K562 (cell line): Measurements from ENCODE around the gene ZKSCAN3. TPM values are rescaled to one million over a fixed set of nuclear protein-coding genes. Genes with fewer than 3 reads are reported as not detected.
A peak's percentile ranks its signal among the peaks of the same experiment; 100 is the strongest.

ENCODE experiments used
- ATF4 ChIP-seq: fragments of 450-650 bp; formaldehyde crosslinking; IDR thresholded peaks from 2 replicates; pipeline ENCODE4 v1.4.0; 2022; ENCODE audit warnings: mild to moderate bottlenecking, moderate library complexity
- BCLAF1 ChIP-seq, 2 experiments: fragments of 450-650 bp in 1 of 2; IDR thresholded peaks; 2 replicates each; pipeline ENCODE4 v1.6.1; 2011 to 2017; ENCODE audit warnings: low read depth in 2 of 2, antibody characterized with exemption in 1 of 2, borderline replicate concordance in 1 of 2, low read length in 1 of 2, mild to moderate bottlenecking in 1 of 2, mixed read lengths in 1 of 2; ENCODE audit not compliant: control insufficient read depth in 1 of 2
- ELK1 ChIP-seq: sonication (generic); formaldehyde crosslinking; IDR thresholded peaks from 2 replicates; pipeline ENCODE4 v1.8.1; 2022; ENCODE audit warnings: missing genetic modification reagents
- FIP1L1 ChIP-seq: fragments of 200-400 bp; formaldehyde crosslinking; IDR thresholded peaks from 2 replicates; pipeline ENCODE4 v1.6.1; 2018; ENCODE audit warnings: mild to moderate bottlenecking, low read depth, low read length; ENCODE audit not compliant: poor library complexity, severe bottlenecking
- GATA2 ChIP-seq: sonication (generic); formaldehyde crosslinking; IDR thresholded peaks from 2 replicates; pipeline ENCODE4 v1.4.0; 2020; ENCODE audit warnings: mild to moderate bottlenecking, missing genetic modification reagents
- HDAC1 ChIP-seq, 2 experiments: fragments of 450-650 bp; IDR thresholded peaks; 2 replicates each; pipeline ENCODE4 v1.6.1; 2016 to 2017; ENCODE audit warnings: inconsistent platforms in 1 of 2, mild to moderate bottlenecking in 1 of 2, moderate library complexity in 1 of 2
- KLF10 ChIP-seq: fragments of 250-450 bp; sonication (Bioruptor Pico); IDR thresholded peaks from 2 replicates; pipeline ENCODE4 v1.6.1; 2021; ENCODE audit warnings: matching md5 sums
- MCM3 ChIP-seq: fragments of 450-650 bp; IDR thresholded peaks from 2 replicates; pipeline ENCODE4 v1.6.1; 2016
- NCOA2 ChIP-seq, 2 experiments: fragments of 450-650 bp; IDR thresholded peaks; 2 replicates each; pipeline ENCODE4 v1.6.1; 2018; ENCODE audit warnings: mild to moderate bottlenecking in 2 of 2, moderate library complexity in 1 of 2; ENCODE audit not compliant: partially characterized antibody in 2 of 2
- PHTF2 ChIP-seq: fragments of 250-450 bp; sonication (Bioruptor Pico); IDR thresholded peaks from 2 replicates; pipeline ENCODE4 v1.5.0; 2021; ENCODE audit warnings: mild to moderate bottlenecking
- RBBP5 ChIP-seq: fragments of 200-600 bp; sonication (generic); IDR thresholded peaks from 2 replicates; pipeline ENCODE4 v1.6.1; 2012; ENCODE audit warnings: borderline replicate concordance, mild to moderate bottlenecking, low read length, control low read depth, inconsistent platforms; ENCODE audit not compliant: insufficient read depth, poor library complexity, severe bottlenecking
- SMARCE1 ChIP-seq: fragments of 450-650 bp; IDR thresholded peaks from 2 replicates; pipeline ENCODE4 v1.7.1; 2016; ENCODE audit warnings: mild to moderate bottlenecking
- SREBF2 ChIP-seq: sonication (generic); formaldehyde crosslinking; IDR thresholded peaks from 2 replicates; pipeline ENCODE4 v1.4.0; 2020; ENCODE audit warnings: mild to moderate bottlenecking, missing genetic modification reagents
- TCFL5 ChIP-seq: fragments of 250-450 bp; sonication (Bioruptor Pico); conservative IDR thresholded peaks from 2 replicates; pipeline ENCODE4 v1.6.1; 2021; ENCODE audit warnings: mild to moderate bottlenecking, moderate library complexity, matching md5 sums
- THRB ChIP-seq: fragments of 450-650 bp; formaldehyde crosslinking; conservative IDR thresholded peaks from 2 replicates; pipeline ENCODE4 v1.4.0; 2022; ENCODE audit warnings: mild to moderate bottlenecking, missing genetic modification characterization
- TRIM25 ChIP-seq: fragments of 450-650 bp; IDR thresholded peaks from 2 replicates; pipeline ENCODE4 v1.7.0; 2016; ENCODE audit warnings: borderline replicate concordance
- ZNF740 ChIP-seq, 3 experiments: fragments of 200-800 bp in 1 of 3; sonication (Bioruptor generic) in 1 of 3; sonication (generic) in 1 of 3; formaldehyde crosslinking in 1 of 3; IDR thresholded peaks; 2 replicates each; pipeline versions ENCODE4 v1.6.1 to v1.8.0; 2016 to 2022; ENCODE audit warnings: mild to moderate bottlenecking in 2 of 3, missing compliant biosample characterization in 2 of 3, missing genetic modification characterization in 2 of 3, missing genetic modification reagents in 1 of 3
- polyA plus RNA-seq, 8 experiments: library from polyadenylated mRNA; depleted of rRNA in 4 of 8; stranded (reverse) in 5 of 8; unstranded in 3 of 8; fragments of >200 nt; fragmentation: Nextera tagmentation in 2 of 8; fragmentation: Illumina TruSeq in 1 of 8; extraction: Ambion mirVana in 2 of 8; extraction: Trizol in 1 of 8; gene quantifications; 2 replicates each; pipeline versions ENCODE4 v1.2.1 to v1.2.3, GENCODE V29; 2011 to 2014; ENCODE audit warnings: inconsistent platforms in 1 of 8, missing spikeins in 1 of 8
- total RNA-seq, 7 experiments: library from RNA; depleted of rRNA in 6 of 7; stranded (reverse); fragments of >200 nt in 6 of 7; fragmentation: Illumina TruSeq in 2 of 7; extraction: Trizol in 2 of 7; gene quantifications; 2 replicates each; pipeline versions ENCODE4 v1.2.1 to v1.2.3, GENCODE V29; 2011 to 2021; ENCODE audit warnings: low replicate concordance in 1 of 7

ZKSCAN3 gene
- total and polyA plus RNA-seq, 9 of the 15 experiments (the other 6 are each of a cell fraction or from before 2014, with no cell fraction given) = 3.0 to 12.4 (median 10.2) TPM

- peak in 1 of 2 experiments; percentile 82; a peak in 2 of 4 replicates for TF ChIP-seq BCLAF1 (IDR thresholded peaks at IDR 0.05; ENCODE audit: borderline replicate concordance in 1 of 2, control insufficient read depth in 1 of 2, low read depth in 2 of 2, low read length in 1 of 2)
- TF ChIP-seq SMARCE1 = peak; percentile 79
- no peak for TF ChIP-seq ZNF740 (CRISPR knock-in tag; IDR thresholded peaks at IDR 0.05)
- TF ChIP-seq ZNF740 (tag; IDR thresholded peaks at IDR 0.05) = no peak
- TF ChIP-seq HDAC1 (IDR thresholded peaks at IDR 0.05) = peak; percentile 85 to 93
- TF ChIP-seq TCFL5 (CRISPR knock-in tag) = no peak
- TF ChIP-seq PHTF2 (CRISPR knock-in tag) = no peak
- no peak for TF ChIP-seq FIP1L1
- no peak for TF ChIP-seq KLF10 (CRISPR knock-in tag)
- TF ChIP-seq TRIM25 = peak; percentile 99
- no peak for TF ChIP-seq RBBP5
- peak; percentile 95 for TF ChIP-seq THRB (CRISPR knock-in tag)
- no peak for TF ChIP-seq MCM3
- no peak for TF ChIP-seq ELK1
- TF ChIP-seq ATF4 (CRISPR knock-in tag) = no peak
- TF ChIP-seq SREBF2 (CRISPR knock-in tag) = no peak
- no peak for TF ChIP-seq GATA2 (CRISPR knock-in tag)
- TF ChIP-seq NCOA2 (IDR thresholded peaks at IDR 0.05; ENCODE audit: partially characterized antibody in 2 of 2) = peak in 1 of 2 experiments; percentile 63
These were observed 1.8 kb downstream of the ZKSCAN3 start (continued) for GRCh38 chr6:28351493-28351925.
